ENCODE measurements around the gene BCL7A.

Gene BCL7A

GRCh38 chr12:122079532-122080081 is 57.9 kb downstream of the BCL7A start:
- DNase-seq = no peak

- DNase-seq = peak; percentile 72
Observed at GRCh38 chr12:122080149-122081082, 58.7 kb downstream of the BCL7A start.

- peak; percentile 49 for DNase-seq
Observed at GRCh38 chr12:122081083-122081696, 59.5 kb downstream of the BCL7A start.

GRCh38 chr12:122081697-122082221 is 60.1 kb downstream of the BCL7A start:
- peak; percentile 51 for DNase-seq

- DNase-seq = no peak
Observed at GRCh38 chr12:122082621-122083356, 61.1 kb downstream of the BCL7A start.

GRCh38 chr12:122084857-122085405 is 63.2 kb downstream of the BCL7A start:
- no peak for DNase-seq

GRCh38 chr12:122085591-122085990 is 63.9 kb downstream of the BCL7A start:
- DNase-seq = no peak

GRCh38 chr12:122086116-122086515 is 64.4 kb downstream of the BCL7A start:
- no peak for DNase-seq

GRCh38 chr12:122086641-122087285 is 65.1 kb downstream of the BCL7A start:
- DNase-seq = no peak

GRCh38 chr12:122087431-122088178 is 65.9 kb downstream of the BCL7A start:
- no peak for DNase-seq

GRCh38 chr12:122088179-122088810 is 66.6 kb downstream of the BCL7A start:
- DNase-seq = no peak

- no peak for DNase-seq
Observed at GRCh38 chr12:122089077-122089476, 67.4 kb downstream of the BCL7A start.

GRCh38 chr12:122090759-122091515 is 69.3 kb downstream of the BCL7A start:
- peak; percentile 88 for DNase-seq

GRCh38 chr12:122093098-122093883 is 71.6 kb downstream of the BCL7A start:
- DNase-seq = no peak

- no peak for DNase-seq
Observed at GRCh38 chr12:122094137-122094734, 72.6 kb downstream of the BCL7A start.

GRCh38 chr12:122094735-122095631 is 73.3 kb downstream of the BCL7A start:
- no peak for DNase-seq

- no peak for DNase-seq
Observed at GRCh38 chr12:122096014-122096413, 74.3 kb downstream of the BCL7A start.
